ENCODE measurements around the gene CUX1. TPM values are rescaled to one million over a fixed set of nuclear protein-coding genes. Genes with fewer than 3 reads are reported as not detected.

Gene CUX1
- total and polyA plus RNA-seq, 10 of the 15 experiments (the other 5 are each of a cell fraction or from before 2014, with no cell fraction given), result 6.1 to 48.6 (median 25.9) TPM

DNA sequence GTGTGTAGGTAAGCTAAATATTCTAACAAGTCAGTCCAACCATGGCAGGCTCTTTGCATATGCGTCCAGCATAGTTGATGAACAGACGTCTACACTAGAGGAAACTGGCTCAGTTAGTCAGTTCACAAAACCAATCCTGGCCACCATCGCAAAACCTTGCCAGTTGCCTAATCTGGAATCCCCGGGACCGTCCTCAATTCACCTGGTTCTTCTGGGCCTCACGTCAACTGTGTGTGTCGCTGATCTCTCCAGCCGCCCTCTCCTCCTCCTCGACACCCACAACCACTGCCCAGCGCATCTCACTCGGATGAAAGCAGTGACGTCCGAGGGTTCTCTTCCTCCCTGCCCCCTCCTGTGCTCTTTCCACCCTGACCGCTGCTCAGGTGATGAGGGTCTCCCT is 251.4 kb downstream of the CUX1 start:
- no peak for FAIRE-seq
- Histone ChIP-seq H3K4me2 (ENCODE audit: control insufficient read depth, insufficient read depth) (no peak overlapping the region), H3K9ac (ENCODE audit: control insufficient read depth, insufficient read depth, low read length) (no peak overlapping the region), H3K27me3 (replicated peaks in 1 of 2; ENCODE audit: control insufficient read depth in 2 of 2, insufficient read depth in 2 of 2, low read length in 1 of 2) (no peaks in the 10 kb centered on the region), H3K79me2 (ENCODE audit: control insufficient read depth, insufficient read depth, low read length) (peaks cover 6% of the 10 kb centered on the region), H3K4me3 (no peak overlapping the region), H4K20me1 (ENCODE audit: control insufficient read depth, insufficient read depth) (no peaks in the 10 kb centered on the region), H3K4me1 (ENCODE audit: control insufficient read depth, insufficient read depth, low read length) (peaks cover 16% of the 10 kb centered on the region), H3K36me3 (ENCODE audit: control insufficient read depth in 2 of 2, insufficient read depth in 2 of 2, low read length in 1 of 2) (peaks cover 13 to 15% of the 10 kb centered on the region in 2 experiments), H3K27ac (ENCODE audit: control insufficient read depth, insufficient read depth) (no peak overlapping the region), H3K9me3 (replicated peaks; ENCODE audit: control insufficient read depth, insufficient read depth, low read length) (peaks cover 12% of the 10 kb centered on the region), H2AFZ (ENCODE audit: control insufficient read depth, low read depth, low read length) (no peak overlapping the region)
- in situ Hi-C loops (cut with MboI), result no loop called here
- ChIA-PET RAD21 (ENCODE audit: unreplicated experiment) (no interaction called here), CTCF (interaction anchor here (1.6 kb wide), 1 partner anchor 13 kb away, joined by 3 read pairs; no protein-coding TSS in a partner anchor), SMC1A (ENCODE audit: uncharacterized antibody, unreplicated experiment) (interaction anchor here (1.1 to 1.5 kb wide), 3 partner anchors 9 to 92 kb away, joined by 3 to 4 read pairs (median 3); no protein-coding TSS in a partner anchor), POLR2A (no interaction called here)
- ATAC-seq, result no peak
- no peak for DNase-seq (ENCODE audit: low read depth, low spot score)
- WGBS (ENCODE audit: insufficient coverage, insufficient replicate concordance, low lambda C conversion rate, missing lambda C conversion rate), result 90% methylated on average over 14 of the region's 14 CpGs
- intact Hi-C loops (cut with micrococcal nuclease; ENCODE audit: unreplicated experiment), result no loop called here
- BruUV-seq (replicated peaks), result no TSS peak
- TF ChIP-seq SRF (IDR thresholded peaks at IDR 0.05; ENCODE audit: low read depth in 2 of 2, low read length in 2 of 2) (no peak), ASH2L (IDR thresholded peaks at IDR 0.05; ENCODE audit: borderline replicate concordance, low read depth) (no peak), KLF5 (IDR thresholded peaks at IDR 0.05; ENCODE audit: partially characterized antibody) (no peak), RAD21 (IDR thresholded peaks at IDR 0.05; ENCODE audit: insufficient read depth, low read depth, low read length) (no peak), NRF1 (conservative IDR thresholded peaks at IDR 0.05; ENCODE audit: low read depth, low read length) (no peak), PRDM15 (CRISPR knock-in tag; IDR thresholded peaks at IDR 0.05) (no peak), RCOR1 (conservative IDR thresholded peaks at IDR 0.05; ENCODE audit: low read depth, low read length) (no peak), TBL1XR1 (IDR thresholded peaks at IDR 0.05; ENCODE audit: low read depth, low read length) (no peak), ZNF622 (IDR thresholded peaks at IDR 0.05) (no peak), ZNF687 (IDR thresholded peaks at IDR 0.05) (no peak)
